Stimulated activated CD4-positive, alpha-beta T cell treated with anti-CD3 and anti-CD28 coated beads, Interleukin-4, amount 100 ng/mL, for 48 hours (primary cell): ENCODE measurements around the gene ATCAY.
"Not testable (repeated sequence)": the region's sequence is repeated elsewhere in the genome, so short reads cannot be mapped to it uniquely, and the experiment has no call there.

Experiments used
- DNase-seq, 2 donors: peaks; one replicate each; pipeline ENCODE4 v3.0.0-alpha.2; 2020; ENCODE audit warnings: low read depth in 2 of 2

Gene ATCAY

DNA sequence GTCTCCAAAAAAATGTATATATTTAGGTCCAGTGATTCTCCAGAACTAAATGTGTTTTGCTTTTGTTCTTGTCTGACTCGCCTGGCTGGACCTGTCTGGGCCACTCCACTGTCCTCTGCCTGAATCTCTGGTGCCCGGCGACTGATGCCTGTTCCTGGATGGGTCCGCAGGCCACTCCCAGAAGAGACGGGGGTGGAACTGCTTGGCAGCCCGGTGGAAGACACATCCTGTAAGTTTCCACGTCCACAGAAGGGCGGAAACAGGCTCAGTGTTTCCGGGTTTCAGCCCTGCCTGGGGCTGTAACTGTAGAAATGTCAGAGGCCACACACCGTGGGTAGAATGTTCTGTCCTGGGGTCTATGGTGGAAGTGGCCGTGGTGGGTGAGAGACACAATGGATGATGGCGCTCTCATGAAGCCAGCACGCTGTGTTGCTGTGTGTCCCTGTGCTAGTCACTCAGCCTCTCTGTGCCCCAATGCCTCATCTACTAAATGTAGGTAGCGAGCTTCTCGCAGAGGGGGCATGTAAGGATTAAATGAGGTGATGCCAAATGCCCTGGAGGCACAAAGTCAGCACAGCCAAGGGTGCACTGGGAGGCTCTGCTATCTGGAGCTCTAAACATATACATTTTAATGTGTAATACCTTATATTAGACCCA lies 22.0 kb downstream of the ATCAY start:
- no peak for DNase-seq

- no peak for DNase-seq
These were observed 23.7 kb downstream of the ATCAY start for GRCh38 chr19:3904233-3904632.

DNA sequence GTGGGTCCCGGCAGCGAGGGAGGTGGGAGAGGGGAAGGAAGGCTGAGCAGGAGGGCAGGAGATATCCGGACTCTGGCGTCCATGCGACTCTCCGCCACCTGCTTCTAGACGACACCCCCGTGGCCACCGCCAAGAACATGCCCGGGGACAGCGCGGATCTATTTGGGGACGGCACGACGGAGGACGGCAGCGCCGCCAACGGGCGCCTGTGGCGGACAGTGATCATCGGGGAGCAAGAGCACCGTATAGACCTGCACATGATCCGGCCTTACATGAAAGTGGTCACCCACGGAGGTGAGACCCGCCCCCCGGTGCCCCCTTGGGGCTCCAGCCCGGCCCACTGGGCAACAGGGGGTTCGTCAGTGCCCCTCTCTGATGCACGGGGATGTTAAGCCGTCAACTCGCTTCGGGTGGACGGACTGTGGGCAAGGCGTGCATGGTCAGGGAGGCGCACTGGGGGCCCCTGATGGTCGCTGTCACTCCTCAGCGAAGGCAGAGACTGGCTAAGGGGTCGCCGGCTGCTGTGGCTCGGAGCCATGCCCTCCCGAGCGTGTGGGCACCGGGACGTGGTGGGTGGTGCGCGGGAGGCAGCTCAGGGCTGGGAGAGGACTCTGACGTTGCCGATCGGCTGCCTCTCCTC lies 27.3 kb downstream of the ATCAY start:
- no peak for DNase-seq

- no peak for DNase-seq
These were observed 28.0 kb downstream of the ATCAY start for GRCh38 chr19:3908266-3909054.

- no peak for DNase-seq
These were observed 29.6 kb downstream of the ATCAY start for GRCh38 chr19:3910105-3910504.

GRCh38 chr19:3914199-3914598 lies 33.7 kb downstream of the ATCAY start:
- DNase-seq, result no peak

- no peak for DNase-seq
These were observed 35.5 kb downstream of the ATCAY start for GRCh38 chr19:3916033-3916432.

DNA sequence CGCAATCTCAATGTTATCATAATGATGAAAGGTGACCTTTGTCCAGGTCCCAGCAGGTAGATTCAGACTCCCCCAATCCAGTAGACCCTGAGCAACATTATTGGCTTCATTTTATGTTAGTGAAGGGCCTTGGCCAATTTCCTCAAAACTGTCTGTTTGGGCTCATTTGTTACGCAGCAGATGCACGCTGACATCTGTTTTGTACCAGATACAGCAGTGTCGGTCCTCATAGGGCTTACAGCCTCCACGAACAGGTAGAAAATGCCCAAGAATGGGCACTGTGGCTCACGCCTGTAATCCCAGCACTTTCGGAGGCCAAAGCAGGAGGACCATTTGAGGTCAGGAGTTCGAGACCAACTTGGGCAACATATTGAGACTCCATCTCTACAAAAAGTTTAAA lies 39.3 kb downstream of the ATCAY start:
- no peak for DNase-seq

GRCh38 chr19:3923096-3923758 lies 42.7 kb downstream of the ATCAY start:
- DNase-seq, result no peak

DNA sequence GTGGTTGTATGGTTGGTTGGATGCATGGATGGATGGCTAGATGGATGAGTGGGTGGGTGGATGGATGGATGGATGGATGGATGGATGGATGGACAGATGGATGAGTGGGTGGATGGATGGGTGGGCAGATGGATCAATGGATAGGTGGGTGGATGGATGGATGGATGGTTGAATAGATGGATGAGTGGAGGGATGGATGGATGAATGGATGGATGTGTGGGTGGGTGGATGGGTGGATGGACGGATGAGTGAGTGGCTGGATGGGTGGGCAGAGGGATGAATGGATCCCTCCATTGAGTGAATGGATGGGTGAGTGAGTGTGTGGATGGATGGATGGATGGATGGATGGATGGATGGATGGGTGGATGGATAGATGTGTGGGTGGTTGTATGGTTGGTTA lies 43.4 kb downstream of the ATCAY start:
- DNase-seq, result no peak

DNA sequence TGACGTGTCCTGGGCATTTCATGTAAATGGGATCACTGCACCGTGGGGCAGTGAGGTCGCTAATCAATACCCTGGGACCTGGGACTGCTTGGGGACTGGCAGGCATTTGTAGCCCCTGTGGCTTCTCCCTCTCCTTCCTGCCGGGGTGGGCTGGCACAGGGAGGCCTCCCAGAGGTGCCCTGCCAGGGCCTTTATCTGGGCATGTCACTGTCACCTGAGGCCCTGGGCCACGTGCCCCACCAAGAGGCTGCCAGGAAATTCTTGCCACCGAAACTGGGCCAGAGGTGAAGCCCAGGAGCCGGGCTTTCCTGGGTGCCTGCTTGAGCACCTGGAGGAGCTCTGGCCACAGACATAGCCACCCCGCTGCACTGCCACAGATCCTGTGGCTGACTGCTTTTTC lies 50.6 kb downstream of the ATCAY start:
- DNase-seq, result no peak

- no peak for DNase-seq
These were observed 52.7 kb downstream of the ATCAY start, which contains the start of gene NMRK2 for GRCh38 chr19:3932931-3933810. NMRK2 (plus strand) TSS chr19:3933069; CDS start chr19:3933672, 603 bp downstream.

DNA sequence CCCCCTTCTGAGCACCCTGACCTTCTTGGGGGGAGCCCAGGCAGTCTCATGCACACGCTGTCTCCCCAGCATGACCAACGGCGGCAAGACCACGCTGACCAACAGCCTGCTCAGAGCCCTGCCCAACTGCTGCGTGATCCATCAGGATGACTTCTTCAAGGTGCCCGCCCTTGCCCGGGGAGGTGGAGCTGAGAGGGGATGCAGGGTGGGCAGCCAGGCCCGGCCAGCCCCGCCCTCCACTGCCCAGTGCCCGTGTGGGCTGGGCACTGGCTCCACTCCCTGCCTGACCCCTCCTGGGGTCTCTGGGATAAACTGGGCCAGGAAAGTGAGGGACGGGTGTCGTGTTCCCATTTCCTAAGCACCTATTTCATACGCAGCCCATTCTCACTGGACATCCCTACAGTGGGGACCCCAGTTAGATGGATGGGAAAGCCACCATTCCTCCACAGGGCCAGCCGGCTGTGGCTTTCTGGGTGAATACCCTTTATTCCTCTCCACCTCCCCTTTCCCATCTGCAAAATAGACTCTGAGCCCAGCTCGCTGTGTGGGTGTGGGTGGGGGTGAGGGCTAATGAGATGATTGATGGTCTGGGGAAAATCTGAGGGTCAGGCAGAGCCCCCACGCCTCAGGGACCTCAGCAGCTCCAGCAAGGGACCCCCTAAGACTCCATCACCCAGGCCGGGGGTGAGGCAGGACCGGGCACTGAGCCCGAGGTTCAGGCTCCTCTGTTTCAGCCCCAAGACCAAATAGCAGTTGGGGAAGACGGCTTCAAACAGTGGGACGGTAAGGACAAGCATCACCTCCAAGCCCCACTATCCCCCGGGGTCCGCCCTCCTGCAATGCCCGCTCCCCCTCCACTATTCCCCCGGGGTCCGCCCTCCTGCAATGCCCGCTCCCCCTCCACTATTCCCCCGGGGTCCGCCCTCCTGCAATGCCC lies 56.3 kb downstream of the ATCAY start:
- DNase-seq, result no peak

DNA sequence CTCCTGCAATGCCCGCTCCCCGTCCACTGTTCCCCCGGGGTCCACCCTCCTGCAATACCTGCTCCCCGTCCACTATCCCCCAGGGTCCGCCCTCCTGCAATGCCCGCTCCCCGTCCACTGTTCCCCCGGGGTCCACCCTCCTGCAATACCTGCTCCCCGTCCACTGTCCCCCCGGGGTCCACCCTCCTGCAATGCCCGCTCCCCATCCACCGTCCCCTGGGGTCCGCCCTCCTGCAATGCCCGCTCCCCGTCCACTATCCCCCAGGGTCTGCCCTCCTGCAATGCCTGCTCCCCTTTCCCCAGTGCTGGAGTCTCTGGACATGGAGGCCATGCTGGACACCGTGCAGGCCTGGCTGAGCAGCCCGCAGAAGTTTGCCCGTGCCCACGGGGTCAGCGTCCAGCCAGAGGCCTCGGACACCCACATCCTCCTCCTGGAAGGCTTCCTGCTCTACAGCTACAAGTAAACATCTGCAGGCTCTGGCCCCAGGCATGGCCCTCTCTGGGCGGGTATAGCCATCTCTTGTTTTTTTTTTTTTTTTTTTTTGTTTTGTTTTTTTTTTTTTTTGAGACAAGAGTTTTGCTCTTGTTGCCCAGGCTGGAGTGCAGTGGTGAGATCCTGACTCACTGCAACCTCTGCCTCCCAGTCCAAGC lies 57.9 kb downstream of the ATCAY start:
- not testable (repeated sequence) for DNase-seq

- no peak for DNase-seq
These were observed 62.4 kb downstream of the ATCAY start for GRCh38 chr19:3942790-3943409.

DNA sequence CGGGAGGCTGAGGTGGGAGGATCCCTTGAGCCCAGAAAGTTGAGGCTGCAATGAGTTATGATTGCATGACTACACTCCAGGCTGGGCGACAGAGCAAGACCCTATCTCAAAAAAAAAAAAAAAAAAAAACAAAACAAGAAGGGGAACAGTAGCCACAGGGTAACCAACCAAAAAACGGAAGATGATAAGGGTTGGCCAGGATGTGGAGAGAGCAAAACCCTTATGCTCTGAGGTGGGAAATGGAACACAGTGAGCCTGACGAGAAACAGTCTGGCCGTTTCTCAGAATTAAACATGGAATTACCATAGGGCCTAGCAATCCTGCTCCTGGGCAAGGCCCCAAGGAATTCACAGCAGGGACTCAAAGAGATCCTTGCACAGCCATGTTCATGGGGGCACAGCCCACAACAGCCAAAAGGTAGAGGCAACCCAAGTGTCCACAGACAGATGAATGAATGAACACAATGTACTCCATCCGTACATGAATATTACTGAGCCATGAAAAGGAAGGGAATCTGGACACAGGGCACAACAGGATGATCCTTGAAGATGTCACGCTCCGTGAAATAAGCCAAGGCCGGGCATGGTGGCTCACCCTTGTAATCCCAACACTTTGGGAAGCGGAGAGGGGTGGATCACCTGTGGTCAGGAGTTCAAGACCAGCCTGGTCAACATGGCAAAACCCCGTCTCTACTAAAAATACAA lies 63.7 kb downstream of the ATCAY start:
- no peak for DNase-seq

- no peak for DNase-seq
These were observed 65.4 kb downstream of the ATCAY start for GRCh38 chr19:3945838-3946237.

DNA sequence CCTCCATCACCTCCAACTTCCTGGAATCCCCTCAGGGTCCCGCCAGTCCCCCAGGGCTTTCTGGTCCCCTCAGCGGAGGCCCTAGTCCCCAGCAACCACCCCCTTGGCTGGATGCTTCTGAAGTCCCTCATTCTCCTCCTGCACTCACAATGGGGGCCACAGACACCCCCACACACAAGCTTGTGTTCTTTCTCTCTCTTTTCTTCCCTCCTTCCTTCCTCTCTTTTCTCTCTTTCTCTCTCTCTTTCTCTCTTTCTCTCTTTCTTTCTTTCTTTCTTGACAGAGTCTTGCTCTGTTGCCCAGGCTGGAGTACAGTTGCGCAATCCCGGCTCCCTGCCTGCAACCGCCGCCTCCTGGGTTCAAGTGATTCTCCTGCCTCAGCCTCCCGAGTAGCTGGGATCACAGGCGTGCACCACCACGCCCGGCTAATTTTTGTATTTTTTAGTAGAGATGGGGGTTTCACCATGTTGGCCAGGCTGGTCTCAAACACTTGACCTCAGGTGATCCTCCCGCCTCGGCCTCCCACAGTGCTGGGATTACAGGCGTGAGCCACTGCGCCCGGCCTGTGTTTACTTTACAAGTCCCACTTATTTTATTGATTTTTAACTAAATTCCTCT lies 66.9 kb downstream of the ATCAY start:
- DNase-seq, result not testable (repeated sequence)
